H1 (cell line): ENCODE data around the gene DBNL. TPM values are rescaled to one million over a fixed set of nuclear protein-coding genes. Genes with fewer than 3 reads are reported as not detected.

Experiments used
- BACH1 ChIP-seq: IDR thresholded peaks from 2 replicates; pipeline ENCODE4 v1.6.1; 2012; ENCODE audit warnings: low read length, improper control_type of control experiment
- CBX5 ChIP-seq: fragments of 300-800, 300-1000 bp; sonication (generic); IDR thresholded peaks from 2 replicates; pipeline ENCODE4 v1.7.1; 2016; ENCODE audit warnings: antibody characterized with exemption, low read length, low read depth
- CHD1 ChIP-seq: IDR thresholded peaks from 2 replicates; pipeline ENCODE4 v1.6.1; 2012; ENCODE audit warnings: low read depth, low read length, improper control_type of control experiment
- JUND ChIP-seq: IDR thresholded peaks from 2 replicates; pipeline ENCODE4 v1.6.1; 2011; ENCODE audit warnings: mild to moderate bottlenecking, improper control_type of control experiment, low read length
- RNF2 ChIP-seq: fragments of 200-900, 300-1000 bp; sonication (generic); IDR thresholded peaks from 2 replicates; pipeline ENCODE4 v1.7.1; 2016; ENCODE audit warnings: borderline replicate concordance, low read depth, mild to moderate bottlenecking, antibody characterized with exemption, low read length; ENCODE audit not compliant: poor library complexity, severe bottlenecking; ENCODE audit errors: missing control alignments
- SP2 ChIP-seq: IDR thresholded peaks from 2 replicates; pipeline ENCODE4 v1.6.1; 2012; ENCODE audit warnings: mild to moderate bottlenecking, low read length, inconsistent platforms
- TAF1 ChIP-seq: IDR thresholded peaks from 2 replicates; pipeline ENCODE4 v1.6.1; 2011; ENCODE audit warnings: mild to moderate bottlenecking, low read depth, low read length
- YY1 ChIP-seq: IDR thresholded peaks from 2 replicates; pipeline ENCODE4 v1.6.1; 2011; ENCODE audit warnings: low read depth, mild to moderate bottlenecking, low read length
- polyA plus RNA-seq, 7 experiments: library from polyadenylated mRNA; depleted of rRNA in 3 of 7; stranded (reverse) in 5 of 7; unstranded in 2 of 7; fragments of >200 nt in 5 of 7; fragments of 200-250 nt in 2 of 7; gene quantifications; 1 replicate in 5 of 7; 2 replicates in 1 of 7; 4 replicates in 1 of 7; pipeline versions ENCODE4 v1.2.1 to v1.2.3, GENCODE V29; 2011 to 2013; ENCODE audit warnings: missing spikeins in 2 of 7, mixed read lengths in 2 of 7
- total RNA-seq: library from RNA; stranded (reverse); fragmentation: NEBNext Ultra II Directional; extraction: Animal tissue kit (Norgen Biotek cat#: 25700); gene quantifications from 2 replicates; pipeline ENCODE4 v1.2.1, GENCODE V29; 2021
- TF ChIP-seq, protein P1 (sequence below): IDR thresholded peaks from 2 replicates; pipeline ENCODE4 v1.6.1; 2012; ENCODE audit warnings: low read length, inconsistent platforms

DBNL gene
- total and polyA plus RNA-seq, 2 of the 8 experiments (the other 6 are each of a cell fraction or from before 2014, with no cell fraction given): 30.9 to 56.6 TPM

GRCh38 chr7:44042221-44042620 is 2.3 kb upstream of the DBNL start (continued):
- TF ChIP-seq, protein P1, sequence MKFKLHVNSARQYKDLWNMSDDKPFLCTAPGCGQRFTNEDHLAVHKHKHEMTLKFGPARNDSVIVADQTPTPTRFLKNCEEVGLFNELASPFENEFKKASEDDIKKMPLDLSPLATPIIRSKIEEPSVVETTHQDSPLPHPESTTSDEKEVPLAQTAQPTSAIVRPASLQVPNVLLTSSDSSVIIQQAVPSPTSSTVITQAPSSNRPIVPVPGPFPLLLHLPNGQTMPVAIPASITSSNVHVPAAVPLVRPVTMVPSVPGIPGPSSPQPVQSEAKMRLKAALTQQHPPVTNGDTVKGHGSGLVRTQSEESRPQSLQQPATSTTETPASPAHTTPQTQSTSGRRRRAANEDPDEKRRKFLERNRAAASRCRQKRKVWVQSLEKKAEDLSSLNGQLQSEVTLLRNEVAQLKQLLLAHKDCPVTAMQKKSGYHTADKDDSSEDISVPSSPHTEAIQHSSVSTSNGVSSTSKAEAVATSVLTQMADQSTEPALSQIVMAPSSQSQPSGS: no peak
- TF ChIP-seq RNF2 (no peak), TAF1 (no peak), YY1 (no peak), CBX5 (no peak), JUND (no peak), SP2 (no peak), CHD1 (no peak), BACH1 (no peak)
